IMR-90 (cell line): ENCODE results near the gene RERE. TPM values are rescaled to one million over a fixed set of nuclear protein-coding genes. Genes with fewer than 3 reads are reported as not detected.
A peak's percentile ranks its signal among the peaks of the same experiment; 100 is the strongest.

ENCODE experiments used
- ATAC-seq: fragments of 200-7000 bp; cut with Tn5 transposase; 2 replicates; pipeline ENCODE4 v1.9.1; 2020; ENCODE audit warnings: low read depth, mild to moderate bottlenecking, moderate library complexity
- BruUV-seq: library from RNA; stranded (reverse); fragments of 400-500 nt; replicated peaks from 2 replicates; lab custom pipeline; 2021; lab: Mats Ljungman, UMichigan
- CTCF ChIA-PET: fragments of 300-600 bp; formaldehyde crosslinking; extraction: SDS; loops from one replicate; lab custom pipeline; 2021; ENCODE audit warnings: antibody characterized with exemption; lab: Yijun Ruan, JAX
- POLR2A ChIA-PET: fragments of 300-600 bp; sonication (Branson Sonifier 250); formaldehyde crosslinking; loops from one replicate; lab custom pipeline; 2022; ENCODE audit warnings: antibody characterized with exemption; ENCODE audit not compliant: unreplicated experiment; lab: Charles Lee
- DNase-seq: peaks from one replicate; pipeline ENCODE4 v3.0.0; 2013
- H2AFZ ChIP-seq: replicated peaks from 2 replicates; pipeline ENCODE3; 2013; ENCODE audit warnings: low read length, mild to moderate bottlenecking; ENCODE audit not compliant: poor library complexity
- H2AK5ac ChIP-seq: 2 replicates; pipeline ENCODE4 v1.6.1; 2013; ENCODE audit warnings: low read depth, low read length, inconsistent platforms
- H2AK9ac ChIP-seq: replicated peaks from 2 replicates; pipeline ENCODE3; 2013; ENCODE audit warnings: mild to moderate bottlenecking, low read depth, low read length, moderate library complexity; ENCODE audit not compliant: poor library complexity
- H2BK120ac ChIP-seq: 2 replicates; pipeline ENCODE4 v1.6.1; 2013; ENCODE audit warnings: low read depth, low read length, inconsistent platforms
- H2BK15ac ChIP-seq: 3 replicates; pipeline ENCODE4 v1.6.1; 2013; ENCODE audit warnings: low read depth, low read length, inconsistent platforms
- H2BK20ac ChIP-seq: 2 replicates; pipeline ENCODE4 v1.6.1; 2013; ENCODE audit warnings: low read depth, mild to moderate bottlenecking, inconsistent platforms, low read length, moderate library complexity
- H2BK5ac ChIP-seq: 2 replicates; pipeline ENCODE4 v1.6.1; 2013; ENCODE audit warnings: mild to moderate bottlenecking, low read depth, low read length, inconsistent platforms; ENCODE audit not compliant: poor library complexity, severe bottlenecking
- H3K14ac ChIP-seq: replicated peaks from 2 replicates; pipeline ENCODE4 v1.6.1; 2013; ENCODE audit warnings: low read depth, low read length, inconsistent platforms
- H3K18ac ChIP-seq: 2 replicates; pipeline ENCODE4 v1.6.1; 2013; ENCODE audit warnings: low read depth, low read length, control low read depth
- H3K23ac ChIP-seq: 2 replicates; pipeline ENCODE4 v1.6.1; 2013; ENCODE audit warnings: low read depth, low read length, inconsistent platforms
- H3K27ac ChIP-seq: 2 replicates; pipeline ENCODE4 v1.5.1; 2013; ENCODE audit warnings: mild to moderate bottlenecking, control low read depth, low read length; ENCODE audit not compliant: insufficient read depth
- H3K27me3 ChIP-seq: 2 replicates; pipeline ENCODE4 v1.6.1; 2013; ENCODE audit warnings: low read length; ENCODE audit not compliant: control insufficient read depth, insufficient read depth
- H3K36me3 ChIP-seq: 2 replicates; pipeline ENCODE4 v1.6.1; 2013; ENCODE audit warnings: low read length, mixed read lengths; ENCODE audit not compliant: control insufficient read depth, insufficient read depth
- H3K4ac ChIP-seq: 2 replicates; pipeline ENCODE4 v1.6.1; 2013; ENCODE audit warnings: low read depth, low read length, inconsistent platforms
- H3K4me1 ChIP-seq: 2 replicates; pipeline ENCODE4 v1.6.1; 2013; ENCODE audit warnings: low read length, mixed read lengths; ENCODE audit not compliant: control insufficient read depth, insufficient read depth
- H3K4me2 ChIP-seq: 2 replicates; pipeline ENCODE4 v1.6.1; 2013; ENCODE audit warnings: low read depth, mild to moderate bottlenecking, control low read depth, low read length, moderate library complexity
- H3K4me3 ChIP-seq: 2 replicates; pipeline ENCODE4 v1.5.1; 2013; ENCODE audit warnings: low read depth, mild to moderate bottlenecking, control low read depth, low read length, moderate library complexity; ENCODE audit not compliant: insufficient read depth
- H3K56ac ChIP-seq: 2 replicates; pipeline ENCODE4 v1.6.1; 2013; ENCODE audit warnings: low read length, inconsistent platforms; ENCODE audit not compliant: insufficient read depth; ENCODE audit errors: extremely low read depth
- H3K79me1 ChIP-seq, 2 experiments: 2 replicates each; pipeline ENCODE4 v1.6.1; 2013; ENCODE audit warnings: low read length in 2 of 2, inconsistent platforms in 1 of 2, low read depth in 1 of 2
- H3K9ac ChIP-seq: 2 replicates; pipeline ENCODE4 v1.6.1; 2013; ENCODE audit warnings: low read depth, low read length, control low read depth
- H3K9me1 ChIP-seq: 2 replicates; pipeline ENCODE4 v1.6.1; 2013; ENCODE audit warnings: low read length, inconsistent platforms; ENCODE audit not compliant: insufficient read depth
- H3K9me3 ChIP-seq: 2 replicates; pipeline ENCODE4 v1.6.1; 2013; ENCODE audit warnings: low read length; ENCODE audit not compliant: control insufficient read depth, insufficient read depth
- H4K20me1 ChIP-seq: 2 replicates; pipeline ENCODE4 v1.6.1; 2013; ENCODE audit warnings: low read length, inconsistent platforms; ENCODE audit not compliant: insufficient read depth
- H4K5ac ChIP-seq: 2 replicates; pipeline ENCODE4 v1.6.1; 2013; ENCODE audit warnings: mild to moderate bottlenecking, low read depth, low read length, control low read depth
- H4K8ac ChIP-seq, 2 experiments: 2 replicates each; pipeline ENCODE4 v1.6.1; 2013; ENCODE audit warnings: low read depth in 2 of 2, low read length in 2 of 2, control low read depth in 1 of 2, inconsistent platforms in 1 of 2
- H4K91ac ChIP-seq: 2 replicates; pipeline ENCODE4 v1.6.1; 2013; ENCODE audit warnings: low read depth, low read length, inconsistent platforms; ENCODE audit not compliant: insufficient read depth
- BHLHE40 ChIP-seq: fragments of 150-350 bp; IDR thresholded peaks from 2 replicates; pipeline ENCODE4 v1.6.1; 2016; ENCODE audit warnings: mild to moderate bottlenecking, low read depth, low read length
- CEBPB ChIP-seq: IDR thresholded peaks from 2 replicates; pipeline ENCODE4 v1.6.1; 2012; ENCODE audit warnings: low read depth, low read length, improper control_type of control experiment
- CTCF ChIP-seq: conservative IDR thresholded peaks from 2 replicates; pipeline ENCODE4 v1.5.1; 2012; ENCODE audit warnings: mild to moderate bottlenecking, low read depth, low read length, improper control_type of control experiment
- ELK1 ChIP-seq: fragments of 150-350 bp; IDR thresholded peaks from 2 replicates; pipeline ENCODE4 v1.6.1; 2016; ENCODE audit warnings: low read depth, mild to moderate bottlenecking, low read length, moderate library complexity, borderline replicate concordance
- MAFK ChIP-seq: IDR thresholded peaks from 2 replicates; pipeline ENCODE4 v1.6.1; 2012; ENCODE audit warnings: low read depth, low read length, improper control_type of control experiment
- USF2 ChIP-seq: fragments of 150-350 bp; IDR thresholded peaks from 2 replicates; pipeline ENCODE4 v1.6.1; 2017; ENCODE audit warnings: mild to moderate bottlenecking, antibody characterized with exemption, low read length, low read depth
- WGBS, 2 experiments: methylation state at CpG; one replicate each; pipeline versions ENCODE4 v1.1.5 to v1.1.7; 2013; ENCODE audit warnings: missing lambda C conversion rate in 2 of 2; ENCODE audit not compliant: insufficient read length in 1 of 2; ENCODE audit errors: extremely low coverage in 2 of 2; 5-methylcytosine and 5-hydroxymethylcytosine counted together
- dilution Hi-C: fragments of 300-500 bp; cut with HindIII; formaldehyde crosslinking; loops from one replicate; pipeline ENCODE4 v1.14.3; 2018; ENCODE audit warnings: low sequenced_read_pairs; ENCODE audit not compliant: unreplicated experiment
- in situ Hi-C: fragments of 300-500 bp; cut with MboI; formaldehyde crosslinking; loops from 3 replicates; pipeline ENCODE4 v1.14.3; 2019; ENCODE audit warnings: low sequenced_read_pairs, inconsistent platforms, mixed read lengths
- intact Hi-C: fragments of 100-400 bp; cut with micrococcal nuclease; formaldehyde crosslinking; loops from 2 replicates; pipeline ENCODE4 v1.10.0; 2022
- polyA plus RNA-seq, 3 experiments: library from polyadenylated mRNA; depleted of rRNA; stranded (reverse); fragments of >200 nt; gene quantifications; 2 replicates each; pipeline ENCODE4 v1.2.3, GENCODE V29; 2012; ENCODE audit warnings: low replicate concordance in 1 of 3
- total RNA-seq: library from RNA; depleted of rRNA; stranded (reverse); fragments of >200 nt; gene quantifications from 2 replicates; pipeline ENCODE4 v1.2.3, GENCODE V29; 2012

RERE gene
- total and polyA plus RNA-seq, 2 of the 4 experiments (the other 2 are of a cell fraction) = 11.5 to 25.1 TPM

GRCh38 chr1:8712413-8713231 lies 104.8 kb downstream of the RERE start:
- Histone ChIP-seq H3K36me3 (no peaks in the 10 kb centered on the region), H2BK15ac (no peak overlapping the region), H4K5ac (no peak overlapping the region; the same call in 1 of the 2 replicates), H3K4me1 (peaks cover 8% of the 10 kb centered on the region), H4K8ac (peak overlapping the region in 1 of 2 experiments; percentile 30; a peak in 1 of 4 replicates), H4K91ac (no peak overlapping the region), H3K79me1 (peaks cover 19 to 39% of the 10 kb centered on the region in 2 experiments), H3K18ac (peak overlapping the region; percentile 58; the same call in 1 of the 2 replicates), H2BK20ac (0 out of 2 replicates have a peak overlapping the region, but pooled peaks have one; percentile 2), H3K56ac (peak overlapping the region; percentile 45; the same call in 1 of the 2 replicates), H3K27me3 (no peaks in the 10 kb centered on the region), H3K4me3 (no peak overlapping the region), H3K4me2 (peak overlapping the region; percentile 77), H2BK120ac (peak overlapping the region; percentile 1; the same call in 1 of the 2 replicates), H3K14ac (no peak overlapping the region), H2AK9ac (no peak overlapping the region), H2AK5ac (no peak overlapping the region), H3K9me1 (no peaks in the 10 kb centered on the region), H2BK5ac (peak overlapping the region; percentile 86), H3K9ac (no peak overlapping the region), H3K23ac (no peak overlapping the region), H2AFZ (no peak overlapping the region), H4K20me1 (peaks cover 7% of the 10 kb centered on the region; the same call in 1 of the 2 replicates), H3K9me3 (no peaks in the 10 kb centered on the region), H3K27ac (peak overlapping the region; percentile 64; the same call in 1 of the 2 replicates), H3K4ac (peak overlapping the region; percentile 39; the same call in 1 of the 2 replicates)
- no CpG with 5 or more reads among the region's 5 CpGs for WGBS, 2 experiments
- in situ Hi-C loops = loop anchor here (25.0 kb wide), 1 partner anchor 725 kb away; no protein-coding TSS in a partner anchor
- POLR2A ChIA-PET = interaction anchor here (1.0 kb wide), 1 partner anchor 12 kb away, joined by 3 read pairs; no protein-coding TSS in a partner anchor
- intact Hi-C loops = no loop called here
- DNase-seq (peak; percentile 96), ATAC-seq (peak; percentile 90)
- no TSS peak for BruUV-seq
- dilution Hi-C loops = no loop called here
- TF ChIP-seq ELK1 (no peak), BHLHE40 (peak; percentile 36; the same call in 1 of the 2 replicates), CEBPB (peak; percentile 80), CTCF (no peak), USF2 (peak; percentile 66), MAFK (no peak)
- CTCF ChIA-PET = interaction anchor here (0.6 to 0.7 kb wide), 2 partner anchors 71 to 166 kb away, joined by 3 to 4 read pairs; no protein-coding TSS in a partner anchor
